HG03064 (cell line): Measurements from ENCODE around the gene PRKRA.
"Not testable (repeated sequence)": the region's sequence is repeated elsewhere in the genome, so short reads cannot be mapped to it uniquely, and the experiment has no call there.

Source experiments
- ATAC-seq: cut with Tn5 transposase; IDR thresholded peaks from one replicate; pipeline ENCODE4 v1.9.1; 2021; ENCODE audit warnings: low read depth; ENCODE audit not compliant: unreplicated experiment

PRKRA gene

GRCh38 chr2:178469219-178469849 is 18.4 kb upstream of the PRKRA start:
- ATAC-seq, result no peak

- no peak for ATAC-seq
Measured at GRCh38 chr2:178457390-178457886, 6.5 kb upstream of the PRKRA start.

GRCh38 chr2:178455947-178456346 is 5.0 kb upstream of the PRKRA start:
- no peak for ATAC-seq

- no peak for ATAC-seq
Measured at GRCh38 chr2:178452870-178453269, 1.9 kb upstream of the PRKRA start.

- no peak for ATAC-seq
Measured at GRCh38 chr2:178452334-178452733, 1.4 kb upstream of the PRKRA start.

- peak; percentile 50 for ATAC-seq
Measured at GRCh38 chr2:178450524-178450773, 526 bp downstream of the PRKRA start.

- peak; percentile 21 for ATAC-seq
Measured at GRCh38 chr2:178449700-178450523, 1.1 kb downstream of the PRKRA start.

GRCh38 chr2:178448968-178449661 is 1.9 kb downstream of the PRKRA start:
- no peak for ATAC-seq

- ATAC-seq, result no peak
Measured at GRCh38 chr2:178441426-178441825, 9.5 kb downstream of the PRKRA start.

- no peak for ATAC-seq
Measured at GRCh38 chr2:178436662-178437061, 14.3 kb downstream of the PRKRA start.

- ATAC-seq, result no peak
Measured at GRCh38 chr2:178429336-178429735, 21.6 kb downstream of the PRKRA start.

- ATAC-seq, result no peak
Measured at GRCh38 chr2:178428396-178428806, 22.6 kb downstream of the PRKRA start.

- no peak for ATAC-seq
Measured at GRCh38 chr2:178427458-178427857, 23.5 kb downstream of the PRKRA start.

- no peak for ATAC-seq
Measured at GRCh38 chr2:178426388-178426787, 24.6 kb downstream of the PRKRA start.

GRCh38 chr2:178425255-178425827 is 25.6 kb downstream of the PRKRA start:
- no peak for ATAC-seq

- not testable (repeated sequence) for ATAC-seq
Measured at GRCh38 chr2:178423746-178424145, 27.2 kb downstream of the PRKRA start.

- ATAC-seq, result no peak
Measured at GRCh38 chr2:178422097-178422496, 28.9 kb downstream of the PRKRA start.

- no peak for ATAC-seq
Measured at GRCh38 chr2:178420463-178420999, 30.4 kb downstream of the PRKRA start.

- ATAC-seq, result no peak
Measured at GRCh38 chr2:178419123-178419522, 31.9 kb downstream of the PRKRA start.

- ATAC-seq, result no peak
Measured at GRCh38 chr2:178418426-178418825, 32.5 kb downstream of the PRKRA start.

- ATAC-seq, result no peak
Measured at GRCh38 chr2:178417916-178418315, 33.1 kb downstream of the PRKRA start.
